Measurements from ENCODE around the gene EXOC3.

Gene EXOC3

GRCh38 chr5:415928-416635, 26.9 kb upstream of the EXOC3 start:
- DNase-seq (peak in 1 of 3 experiments; percentile 12), ATAC-seq (replicated peaks) (peak; percentile 89)
- Mint-ChIP-seq H3K4me3 (peak overlapping the region in 1 of 2 donors; percentile 51), H3K4me1 (ENCODE audit: low read depth in 2 of 2) (peaks cover 0 to 6% of the 10 kb centered on the region in 2 donors), H3K36me3 (ENCODE audit: insufficient read depth) (no peaks in the 10 kb centered on the region), H3K9me3 (no peaks in the 10 kb centered on the region), H3K27me3 (peaks cover 9 to 10% of the 10 kb centered on the region in 2 donors), H3K27ac (peak overlapping the region; percentile 44 to 68)

GRCh38 chr5:416636-416960, 26.4 kb upstream of the EXOC3 start:
- Mint-ChIP-seq H3K27ac (no peak overlapping the region), H3K36me3 (ENCODE audit: insufficient read depth) (no peaks in the 10 kb centered on the region)

GRCh38 chr5:417301-418161, 25.4 kb upstream of the EXOC3 start:
- H3K4me3 Mint-ChIP-seq = no peak overlapping the region

More at GRCh38 chr5:416636-416960, 26.4 kb upstream of the EXOC3 start:
- ATAC-seq (replicated peaks) (no peak), DNase-seq (no peak)
- peak overlapping the region in 1 of 2 donors; percentile 51 for H3K4me3 Mint-ChIP-seq
- H3K27me3 Mint-ChIP-seq = peaks cover 6% of the 10 kb centered on the region in 2 donors
- peaks cover 0 to 6% of the 10 kb centered on the region in 2 donors for H3K4me1 Mint-ChIP-seq (ENCODE audit: low read depth in 2 of 2)
- no peaks in the 10 kb centered on the region for H3K9me3 Mint-ChIP-seq

GRCh38 chr5:418162-419121, 24.5 kb upstream of the EXOC3 start:
- DNase-seq (no peak), ATAC-seq (replicated peaks) (no peak)
- Mint-ChIP-seq H3K27me3 (peaks cover 2% of the 10 kb centered on the region in 2 donors), H3K27ac (no peak overlapping the region), H3K4me3 (no peak overlapping the region), H3K36me3 (ENCODE audit: insufficient read depth) (no peaks in the 10 kb centered on the region), H3K9me3 (no peaks in the 10 kb centered on the region), H3K4me1 (ENCODE audit: low read depth in 2 of 2) (peaks cover 0 to 6% of the 10 kb centered on the region in 2 donors)

More at GRCh38 chr5:417301-418161, 25.4 kb upstream of the EXOC3 start:
- DNase-seq (no peak), ATAC-seq (replicated peaks) (no peak)
- Mint-ChIP-seq H3K4me1 (ENCODE audit: low read depth in 2 of 2) (peaks cover 0 to 6% of the 10 kb centered on the region in 2 donors), H3K9me3 (no peaks in the 10 kb centered on the region), H3K27me3 (peaks cover 6% of the 10 kb centered on the region in 2 donors), H3K27ac (no peak overlapping the region), H3K36me3 (ENCODE audit: insufficient read depth) (no peaks in the 10 kb centered on the region)

- no peak for ATAC-seq (replicated peaks)
- H3K27ac Mint-ChIP-seq = no peak overlapping the region
These were observed 23.0 kb upstream of the EXOC3 start for GRCh38 chr5:419970-420369.

GRCh38 chr5:420632-421286, 22.2 kb upstream of the EXOC3 start:
- no peaks in the 10 kb centered on the region for H3K9me3 Mint-ChIP-seq
- ATAC-seq (replicated peaks) (no peak), DNase-seq (no peak)
- H3K27ac Mint-ChIP-seq = no peak overlapping the region
- H3K4me1 Mint-ChIP-seq (ENCODE audit: low read depth in 2 of 2) = peaks cover 0 to 6% of the 10 kb centered on the region in 2 donors
- H3K36me3 Mint-ChIP-seq (ENCODE audit: insufficient read depth) = no peaks in the 10 kb centered on the region
- H3K27me3 Mint-ChIP-seq = peaks cover under 1 to 2% of the 10 kb centered on the region in 2 donors
- no peak overlapping the region for H3K4me3 Mint-ChIP-seq

More at GRCh38 chr5:419970-420369, 23.0 kb upstream of the EXOC3 start:
- no peaks in the 10 kb centered on the region for H3K36me3 Mint-ChIP-seq (ENCODE audit: insufficient read depth)
- no peak for DNase-seq
- peaks cover 0 to 6% of the 10 kb centered on the region in 2 donors for H3K4me1 Mint-ChIP-seq (ENCODE audit: low read depth in 2 of 2)
- H3K9me3 Mint-ChIP-seq = no peaks in the 10 kb centered on the region
- H3K27me3 Mint-ChIP-seq = no peaks in the 10 kb centered on the region
- no peak overlapping the region for H3K4me3 Mint-ChIP-seq

GRCh38 chr5:421287-421880, 21.6 kb upstream of the EXOC3 start:
- no peak for DNase-seq
- ATAC-seq (replicated peaks) = no peak
- Mint-ChIP-seq H3K9me3 (peaks cover 0 to 2% of the 10 kb centered on the region in 2 donors), H3K4me3 (no peak overlapping the region), H3K4me1 (ENCODE audit: low read depth in 2 of 2) (peaks cover 0 to 2% of the 10 kb centered on the region in 2 donors), H3K27ac (no peak overlapping the region), H3K27me3 (peaks cover 7 to 8% of the 10 kb centered on the region in 2 donors), H3K36me3 (ENCODE audit: insufficient read depth) (no peaks in the 10 kb centered on the region)

- Mint-ChIP-seq H3K4me1 (ENCODE audit: low read depth in 2 of 2) (no peaks in the 10 kb centered on the region), H3K9me3 (peaks cover 0 to 2% of the 10 kb centered on the region in 2 donors), H3K27ac (no peak overlapping the region), H3K27me3 (peaks cover 12 to 13% of the 10 kb centered on the region in 2 donors), H3K4me3 (no peak overlapping the region), H3K36me3 (ENCODE audit: insufficient read depth) (no peaks in the 10 kb centered on the region)
- no peak for ATAC-seq (replicated peaks)
- no peak for DNase-seq
These were observed 21.1 kb upstream of the EXOC3 start for GRCh38 chr5:421901-422300.

- peaks cover 14 to 16% of the 10 kb centered on the region in 2 donors for H3K27me3 Mint-ChIP-seq
- no peak for ATAC-seq (replicated peaks)
- peaks cover 0 to 2% of the 10 kb centered on the region in 2 donors for H3K9me3 Mint-ChIP-seq
- peak overlapping the region in 1 of 2 donors; percentile 18 for H3K27ac Mint-ChIP-seq
- no peaks in the 10 kb centered on the region for H3K4me1 Mint-ChIP-seq (ENCODE audit: low read depth in 2 of 2)
- H3K36me3 Mint-ChIP-seq (ENCODE audit: insufficient read depth) = no peaks in the 10 kb centered on the region
- H3K4me3 Mint-ChIP-seq = no peak overlapping the region
- DNase-seq = no peak
These were observed 20.4 kb upstream of the EXOC3 start for GRCh38 chr5:422323-423232.

GRCh38 chr5:423233-423565, 19.8 kb upstream of the EXOC3 start:
- Mint-ChIP-seq H3K27ac (peak overlapping the region in 1 of 2 donors; percentile 18), H3K27me3 (peaks cover 14 to 20% of the 10 kb centered on the region in 2 donors), H3K4me3 (no peak overlapping the region), H3K36me3 (ENCODE audit: insufficient read depth) (no peaks in the 10 kb centered on the region), H3K9me3 (peaks cover 0 to 2% of the 10 kb centered on the region in 2 donors), H3K4me1 (ENCODE audit: low read depth in 2 of 2) (no peaks in the 10 kb centered on the region)
- ATAC-seq (replicated peaks) (no peak), DNase-seq (no peak)

- Mint-ChIP-seq H3K27me3 (peaks cover 14 to 23% of the 10 kb centered on the region in 2 donors), H3K4me1 (ENCODE audit: low read depth in 2 of 2) (no peaks in the 10 kb centered on the region), H3K27ac (peak overlapping the region in 1 of 2 donors; percentile 18), H3K9me3 (peaks cover 0 to 2% of the 10 kb centered on the region in 2 donors), H3K4me3 (no peak overlapping the region), H3K36me3 (ENCODE audit: insufficient read depth) (no peaks in the 10 kb centered on the region)
- DNase-seq (no peak), ATAC-seq (replicated peaks) (no peak)
These were observed 19.2 kb upstream of the EXOC3 start for GRCh38 chr5:423626-424261.
